ENCODE results near the gene RPS21.
"Not testable (repeated sequence)": the region's sequence is repeated elsewhere in the genome, so short reads cannot be mapped to it uniquely, and the experiment has no call there.

Gene RPS21

GRCh38 chr20:62412194-62413024 is 25.5 kb downstream of the RPS21 start:
- DNase-seq (ENCODE audit: low spot score): no peak

- DNase-seq (ENCODE audit: low spot score): no peak
Observed at GRCh38 chr20:62413025-62413570, 26.2 kb downstream of the RPS21 start.

- DNase-seq (ENCODE audit: low spot score): no peak
Observed at GRCh38 chr20:62413896-62414481, 27.1 kb downstream of the RPS21 start.

- no peak for DNase-seq (ENCODE audit: low spot score)
Observed at GRCh38 chr20:62415354-62416111, 28.6 kb downstream of the RPS21 start.

- no peak for DNase-seq (ENCODE audit: low spot score)
Observed at GRCh38 chr20:62416651-62417637, 30.0 kb downstream of the RPS21 start.

GRCh38 chr20:62417981-62418708 is 31.2 kb downstream of the RPS21 start:
- no peak for DNase-seq (ENCODE audit: low spot score)

GRCh38 chr20:62418709-62419487 is 32.0 kb downstream of the RPS21 start:
- DNase-seq (ENCODE audit: low spot score): no peak

GRCh38 chr20:62419759-62420158 is 32.9 kb downstream of the RPS21 start:
- no peak for DNase-seq (ENCODE audit: low spot score)

- DNase-seq (ENCODE audit: low spot score): no peak
Observed at GRCh38 chr20:62420846-62421715, 34.2 kb downstream of the RPS21 start.

GRCh38 chr20:62421716-62421990 is 34.8 kb downstream of the RPS21 start:
- no peak for DNase-seq (ENCODE audit: low spot score)

- no peak for DNase-seq (ENCODE audit: low spot score)
Observed at GRCh38 chr20:62422636-62423325, 35.9 kb downstream of the RPS21 start.

- no peak for DNase-seq (ENCODE audit: low spot score)
Observed at GRCh38 chr20:62423326-62423706, 36.4 kb downstream of the RPS21 start.

- no peak for DNase-seq (ENCODE audit: low spot score)
Observed at GRCh38 chr20:62424249-62425107, 37.6 kb downstream of the RPS21 start.

GRCh38 chr20:62425281-62426058 is 38.6 kb downstream of the RPS21 start:
- no peak for DNase-seq (ENCODE audit: low spot score)

GRCh38 chr20:62426059-62426348 is 39.1 kb downstream of the RPS21 start:
- not testable (repeated sequence) for DNase-seq (ENCODE audit: low spot score)

- DNase-seq (ENCODE audit: low spot score): no peak
Observed at GRCh38 chr20:62426699-62427131, 39.8 kb downstream of the RPS21 start.
